BJ (cell line): ENCODE measurements around the gene ELP4. TPM values are rescaled to one million over a fixed set of nuclear protein-coding genes. Genes with fewer than 3 reads are reported as not detected.

Experiments used
- CTCF ChIA-PET: fragments of 350-600 bp; formaldehyde crosslinking; extraction: SDS; loops from one replicate; lab custom pipeline; 2021; ENCODE audit warnings: antibody characterized with exemption, inconsistent platforms; lab: Yijun Ruan, JAX
- POLR2A ChIA-PET: fragments of 300-600 bp; sonication (Branson Sonifier 250); formaldehyde crosslinking; extraction: SDS; loops from one replicate; lab custom pipeline; 2021; ENCODE audit warnings: antibody characterized with exemption; lab: Charles Lee
- DNase-seq: peaks from one replicate; pipeline ENCODE4 v3.0.0-alpha.2; 2011; ENCODE audit warnings: low read depth
- H3K27me3 ChIP-seq: 2 replicates; pipeline ENCODE4 v1.6.0; 2011; ENCODE audit warnings: low read length; ENCODE audit not compliant: control insufficient read depth, insufficient read depth
- H3K36me3 ChIP-seq: 2 replicates; pipeline ENCODE4 v1.5.1; 2011; ENCODE audit warnings: low read length; ENCODE audit not compliant: control insufficient read depth, insufficient read depth
- H3K4me3 ChIP-seq: 2 replicates; pipeline ENCODE4 v1.5.1; 2011; ENCODE audit warnings: low read depth, mild to moderate bottlenecking, control low read depth, low read length
- CTCF ChIP-seq: IDR thresholded peaks from 2 replicates; pipeline ENCODE4 v1.5.1; 2011; ENCODE audit warnings: low read depth, mild to moderate bottlenecking, control low read depth, inconsistent platforms, low read length, moderate library complexity; ENCODE audit not compliant: insufficient read depth
- polyA plus RNA-seq: library from polyadenylated mRNA; depleted of rRNA; stranded (reverse); fragments of >200 nt; gene quantifications from 2 replicates; pipeline ENCODE4 v1.2.3, GENCODE V29; 2011; rRNA removed

Gene ELP4
- polyA plus RNA-seq, 1 experiment = 11.8 TPM

- peaks cover 57% of the 10 kb centered on the region for H3K27me3 ChIP-seq
- DNase-seq = no peak
- H3K4me3 ChIP-seq = no peak overlapping the region
- CTCF ChIA-PET = interaction anchor here (1.1 kb wide), 1 partner anchor 24 kb away, joined by 3 read pairs; no protein-coding TSS in a partner anchor
- TF ChIP-seq CTCF = no peak
- H3K36me3 ChIP-seq = no peaks in the 10 kb centered on the region
- POLR2A ChIA-PET = no interaction called here
Observed at GRCh38 chr11:31827455-31828206, 318.1 kb downstream of the ELP4 start.

GRCh38 chr11:31828217-31828616 lies 318.6 kb downstream of the ELP4 start:
- TF ChIP-seq CTCF = no peak
- Histone ChIP-seq H3K27me3 (peaks cover 52% of the 10 kb centered on the region), H3K36me3 (no peaks in the 10 kb centered on the region), H3K4me3 (no peak overlapping the region)
- no peak for DNase-seq
- CTCF ChIA-PET = no interaction called here
- POLR2A ChIA-PET = no interaction called here

- DNase-seq = no peak
- peaks cover 40% of the 10 kb centered on the region for H3K27me3 ChIP-seq
- no peaks in the 10 kb centered on the region for H3K36me3 ChIP-seq
- POLR2A ChIA-PET = no interaction called here
- CTCF ChIA-PET = no interaction called here
- TF ChIP-seq CTCF = no peak
- H3K4me3 ChIP-seq = no peak overlapping the region
Observed at GRCh38 chr11:31830406-31830805, 320.8 kb downstream of the ELP4 start.

- TF ChIP-seq CTCF = no peak
- Histone ChIP-seq H3K4me3 (no peak overlapping the region), H3K36me3 (no peaks in the 10 kb centered on the region), H3K27me3 (peaks cover 21% of the 10 kb centered on the region)
- DNase-seq = no peak
- CTCF ChIA-PET = no interaction called here
- POLR2A ChIA-PET = no interaction called here
Observed at GRCh38 chr11:31834237-31834636, 324.7 kb downstream of the ELP4 start.

Other genes starting within 250 kb of the ELP4 start
- 0.05 TPM in 1 of 2 replicates, not detected in the other for gene DCDC1, start 140.0 kb upstream of the ELP4 start, polyA plus RNA-seq
- gene DNAJC24, start 139.9 kb upstream of the ELP4 start, polyA plus RNA-seq = 8.8 and 14.2 TPM in 2 replicates
- gene IMMP1L, start 145 bp upstream of the ELP4 start, polyA plus RNA-seq = 8.0 and 19.0 TPM in 2 replicates